Breast epithelium (tissue), 4 donors: Measurements from ENCODE around the gene ENOX1. TPM values are rescaled to one million over a fixed set of nuclear protein-coding genes. Genes with fewer than 3 reads are reported as not detected.

Experiments
- DNase-seq, 2 donors: peaks; one replicate each; pipeline ENCODE4 v3.0.0-alpha.2; 2019; ENCODE audit warnings: low spot score in 2 of 2
- H3K27ac ChIP-seq, 2 donors: fragments of 200-600 bp; sonication (generic) in 1 of 2; one replicate each; pipeline ENCODE4 v1.5.1; 2016 to 2019; ENCODE audit warnings: mild to moderate bottlenecking in 1 of 2
- H3K27me3 ChIP-seq, 2 donors: fragments of 200-600 bp; sonication (generic) in 1 of 2; one replicate each; pipeline versions ENCODE4 v1.5.1 to v1.6.0; 2017 to 2019; ENCODE audit warnings: control low read depth in 1 of 2, mild to moderate bottlenecking in 1 of 2
- H3K36me3 ChIP-seq: fragments of 200-600 bp; one replicate; pipeline ENCODE4 v1.5.1; 2019
- H3K4me1 ChIP-seq, 2 donors: fragments of 200-600 bp; sonication (generic); one replicate each; pipeline ENCODE4 v1.5.1; 2016 to 2019; ENCODE audit warnings: control low read depth in 1 of 2
- H3K4me3 ChIP-seq, 3 donors: fragments of 200-600 bp; sonication (generic); 1 replicate in 2 of 3; 2 replicates in 1 of 3; pipeline ENCODE4 v1.5.1; 2016 to 2019; ENCODE audit warnings: mild to moderate bottlenecking in 3 of 3, moderate library complexity in 2 of 3
- H3K9me3 ChIP-seq, 2 donors: fragments of 200-600 bp; sonication (generic) in 1 of 2; one replicate each; pipeline ENCODE4 v1.5.1; 2016 to 2019; ENCODE audit warnings: control low read depth in 1 of 2
- POLR2A ChIP-seq: fragments of 450-650 bp; IDR thresholded peaks from one replicate; pipeline ENCODE4 v1.6.1; 2016; ENCODE audit warnings: antibody characterized with exemption, mild to moderate bottlenecking, moderate library complexity
- POLR2AphosphoS5 ChIP-seq, 3 donors: sonication (generic); formaldehyde crosslinking; IDR thresholded peaks; one replicate each; pipeline ENCODE4 v1.6.1; 2017; ENCODE audit warnings: antibody characterized with exemption in 3 of 3
- intact Hi-C: fragments of 100-400 bp; cut with DNase I; formaldehyde crosslinking; loops from one replicate; pipeline ENCODE4 v1.15.1; 2023; ENCODE audit warnings: low total_unique reads
- total RNA-seq, 3 donors: library from RNA; depleted of rRNA; stranded (reverse); fragments of >200 nt; gene quantifications; one replicate each; pipeline ENCODE4 v1.1.0, GENCODE V29; 2016
- TF ChIP-seq, protein P1 (sequence below), 3 donors: fragments of 450-650 bp; IDR thresholded peaks; one replicate each; pipeline ENCODE4 v1.5.1; 2016 to 2017; ENCODE audit warnings: antibody characterized with exemption in 3 of 3, mild to moderate bottlenecking in 3 of 3, moderate library complexity in 3 of 3

The ENOX1 gene
- total RNA-seq, 3 donors from 2014 or later, result 1.9 to 2.3 (median 2.0) TPM

DNA sequence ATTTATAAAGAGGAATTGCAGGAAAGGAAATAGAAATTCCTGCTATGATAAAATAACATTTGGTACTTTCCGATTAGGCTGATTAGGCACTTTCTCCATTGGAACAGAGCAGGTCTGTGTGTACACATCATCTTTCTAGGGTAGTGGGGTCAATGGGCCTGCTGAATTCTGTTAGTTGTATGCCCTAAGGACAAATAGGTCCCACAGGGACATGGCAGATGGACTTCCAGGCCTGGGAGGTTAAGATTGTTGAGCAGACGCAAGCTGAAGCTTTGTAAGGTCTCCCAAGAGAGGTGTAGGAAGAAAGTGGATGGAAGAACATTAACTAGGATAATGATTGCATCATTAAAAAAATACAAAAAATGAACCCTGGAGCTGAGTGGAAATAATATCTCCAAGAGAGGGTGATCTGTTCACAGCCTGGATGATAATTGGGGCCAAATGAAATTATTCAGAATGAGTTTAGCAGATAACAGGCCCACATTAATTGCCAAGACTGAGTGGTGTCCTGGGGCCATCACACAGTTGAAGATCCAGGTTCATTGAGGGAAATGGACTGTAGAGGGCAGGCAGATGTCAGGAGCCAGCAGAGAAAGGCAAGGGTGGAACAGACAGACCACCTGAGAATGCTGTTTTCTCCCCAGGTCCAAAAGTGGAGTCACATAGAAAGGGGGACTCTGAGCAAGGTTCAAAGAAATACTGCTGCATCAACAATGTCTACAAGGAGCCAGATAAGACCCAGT, 548.3 kb downstream of the ENOX1 start:
- no peaks in the 10 kb centered on the region for H3K36me3 ChIP-seq
- TF ChIP-seq POLR2AphosphoS5 (IDR thresholded peaks at IDR 0.05) (no peak), POLR2A (no peak)
- TF ChIP-seq, protein P1, sequence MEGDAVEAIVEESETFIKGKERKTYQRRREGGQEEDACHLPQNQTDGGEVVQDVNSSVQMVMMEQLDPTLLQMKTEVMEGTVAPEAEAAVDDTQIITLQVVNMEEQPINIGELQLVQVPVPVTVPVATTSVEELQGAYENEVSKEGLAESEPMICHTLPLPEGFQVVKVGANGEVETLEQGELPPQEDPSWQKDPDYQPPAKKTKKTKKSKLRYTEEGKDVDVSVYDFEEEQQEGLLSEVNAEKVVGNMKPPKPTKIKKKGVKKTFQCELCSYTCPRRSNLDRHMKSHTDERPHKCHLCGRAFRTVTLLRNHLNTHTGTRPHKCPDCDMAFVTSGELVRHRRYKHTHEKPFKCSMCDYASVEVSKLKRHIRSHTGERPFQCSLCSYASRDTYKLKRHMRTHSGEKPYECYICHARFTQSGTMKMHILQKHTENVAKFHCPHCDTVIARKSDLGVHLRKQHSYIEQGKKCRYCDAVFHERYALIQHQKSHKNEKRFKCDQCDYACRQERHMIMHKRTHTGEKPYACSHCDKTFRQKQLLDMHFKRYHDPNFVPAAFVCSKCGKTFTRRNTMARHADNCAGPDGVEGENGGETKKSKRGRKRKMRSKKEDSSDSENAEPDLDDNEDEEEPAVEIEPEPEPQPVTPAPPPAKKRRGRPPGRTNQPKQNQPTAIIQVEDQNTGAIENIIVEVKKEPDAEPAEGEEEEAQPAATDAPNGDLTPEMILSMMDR (IDR thresholded peaks at IDR 0.05), result no peak
- H3K27me3 ChIP-seq, result no peaks in the 10 kb centered on the region
- DNase-seq, result no peak
- intact Hi-C loops, result no loop called here
- H3K4me1 ChIP-seq, result no peaks in the 10 kb centered on the region
- H3K4me3 ChIP-seq, result no peak overlapping the region
- H3K9me3 ChIP-seq, result no peaks in the 10 kb centered on the region
- no peak overlapping the region for H3K27ac ChIP-seq

DNA sequence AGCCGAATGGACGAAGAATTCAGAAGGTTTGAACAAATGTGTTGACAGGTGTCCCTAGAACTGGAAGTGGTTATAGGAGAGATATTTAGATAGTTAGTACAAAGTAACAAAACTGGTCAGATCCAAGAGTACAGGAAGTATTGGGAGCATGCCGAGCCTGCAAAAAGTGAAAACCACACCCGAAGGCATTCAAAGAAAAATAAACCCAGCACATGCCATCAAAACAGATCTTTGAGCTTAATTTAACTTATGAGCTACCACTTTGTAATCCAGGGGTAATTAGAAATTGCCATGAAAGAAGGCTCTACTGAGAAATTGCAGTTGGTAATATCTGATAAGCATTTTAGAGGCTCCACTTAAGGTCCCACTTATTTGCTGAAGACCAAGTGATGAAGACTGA, 549.2 kb downstream of the ENOX1 start:
- H3K4me3 ChIP-seq, result no peak overlapping the region
- intact Hi-C loops, result no loop called here
- TF ChIP-seq, protein P1 (IDR thresholded peaks at IDR 0.05), result no peak
- TF ChIP-seq POLR2A (no peak), POLR2AphosphoS5 (IDR thresholded peaks at IDR 0.05) (no peak)

DNA sequence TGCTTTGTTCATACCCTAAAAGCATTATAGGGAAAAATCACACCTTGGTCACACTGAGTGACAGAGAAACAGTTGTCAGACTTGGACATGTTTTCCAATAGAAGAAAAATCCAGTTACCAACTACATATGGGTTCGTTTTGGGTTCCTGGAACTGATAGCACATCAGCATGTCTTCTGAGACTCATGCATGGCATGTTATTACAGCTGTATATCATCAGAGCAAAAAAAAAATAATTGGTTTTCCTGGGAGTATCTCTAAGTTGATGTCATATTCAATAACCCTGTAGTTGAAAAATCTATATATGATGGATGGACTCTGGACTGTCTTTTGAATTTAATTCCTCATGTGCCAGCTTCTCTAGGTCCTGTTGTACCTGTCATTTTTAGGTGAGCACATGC, 551.7 kb downstream of the ENOX1 start:
- TF ChIP-seq, protein P1 (IDR thresholded peaks at IDR 0.05), result no peak
- TF ChIP-seq POLR2AphosphoS5 (IDR thresholded peaks at IDR 0.05), result no peak
- no peak for TF ChIP-seq POLR2A
- intact Hi-C loops, result no loop called here
- H3K27me3 ChIP-seq, result no peaks in the 10 kb centered on the region
- H3K4me1 ChIP-seq, result no peaks in the 10 kb centered on the region
- no peak overlapping the region for H3K27ac ChIP-seq
- no peaks in the 10 kb centered on the region for H3K36me3 ChIP-seq
- H3K9me3 ChIP-seq, result no peaks in the 10 kb centered on the region
- no peak overlapping the region for H3K4me3 ChIP-seq
- DNase-seq, result no peak

More for the DNA sequence above, 549.2 kb downstream of the ENOX1 start:
- H3K9me3 ChIP-seq, result no peaks in the 10 kb centered on the region
- no peaks in the 10 kb centered on the region for H3K27me3 ChIP-seq
- H3K27ac ChIP-seq, result no peak overlapping the region
- no peaks in the 10 kb centered on the region for H3K4me1 ChIP-seq
- no peaks in the 10 kb centered on the region for H3K36me3 ChIP-seq
- DNase-seq, result no peak

DNA sequence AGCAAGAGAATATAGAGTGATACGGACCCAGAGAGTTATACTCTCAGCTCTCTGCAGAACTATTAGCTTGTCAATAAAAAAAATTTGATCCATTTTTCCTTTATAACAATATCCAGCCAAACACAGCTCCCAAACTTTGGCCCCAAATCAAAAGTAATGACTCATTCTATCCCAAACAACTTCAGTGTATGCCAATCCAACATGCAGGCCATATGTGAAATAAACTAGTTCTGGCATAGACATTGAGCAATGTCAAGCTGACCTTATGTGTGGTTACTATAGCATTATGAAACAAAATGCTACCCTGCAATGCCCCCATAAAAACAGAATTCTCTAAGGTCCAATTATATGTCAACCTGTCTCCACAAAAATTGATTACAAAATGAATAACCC, 553.9 kb downstream of the ENOX1 start:
- Histone ChIP-seq H3K4me1 (no peaks in the 10 kb centered on the region), H3K36me3 (no peaks in the 10 kb centered on the region), H3K9me3 (no peaks in the 10 kb centered on the region), H3K27ac (no peak overlapping the region), H3K27me3 (no peaks in the 10 kb centered on the region), H3K4me3 (no peak overlapping the region)
- intact Hi-C loops, result no loop called here
- no peak for DNase-seq
- TF ChIP-seq POLR2AphosphoS5 (IDR thresholded peaks at IDR 0.05), result no peak
- TF ChIP-seq, protein P1 (IDR thresholded peaks at IDR 0.05), result no peak
- no peak for TF ChIP-seq POLR2A

DNA sequence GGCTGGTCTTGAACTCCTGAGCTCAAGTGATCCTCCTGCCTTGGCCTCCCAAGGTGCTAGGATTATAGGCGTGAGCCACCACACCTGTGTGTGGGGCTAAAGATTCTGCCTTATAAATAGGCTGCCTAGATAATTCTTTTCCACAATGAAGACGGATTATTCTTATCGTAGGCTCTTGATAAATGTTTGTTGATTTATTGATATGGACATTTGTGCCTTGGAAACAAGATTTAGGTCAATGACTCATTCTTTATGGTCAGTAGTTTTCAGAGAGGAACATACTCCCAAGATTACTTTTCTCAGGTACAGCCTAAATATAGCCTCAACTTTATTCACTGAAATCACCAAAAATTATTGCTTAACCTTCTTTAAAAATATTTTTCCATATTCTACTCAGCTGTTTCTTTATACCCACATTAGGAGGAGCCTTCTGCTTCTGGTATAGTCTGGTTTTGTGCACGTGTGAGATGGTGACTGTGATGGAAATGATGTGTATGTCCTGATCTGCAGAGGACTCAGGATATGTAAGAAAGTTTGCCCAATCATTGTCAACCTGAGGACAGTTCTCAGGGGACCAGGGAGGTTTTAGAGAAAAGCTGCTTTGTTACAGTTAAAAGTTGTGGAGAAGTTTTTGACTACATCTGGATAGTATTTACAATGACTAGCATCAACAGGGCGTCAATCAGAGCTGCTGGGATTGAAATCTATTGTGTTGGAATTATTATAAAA, 554.5 kb downstream of the ENOX1 start:
- no peaks in the 10 kb centered on the region for H3K4me1 ChIP-seq
- no peaks in the 10 kb centered on the region for H3K27me3 ChIP-seq
- no peak overlapping the region for H3K4me3 ChIP-seq
- no peak for DNase-seq
- TF ChIP-seq POLR2A (no peak), POLR2AphosphoS5 (IDR thresholded peaks at IDR 0.05) (no peak)
- TF ChIP-seq, protein P1 (IDR thresholded peaks at IDR 0.05), result no peak
- H3K9me3 ChIP-seq, result no peaks in the 10 kb centered on the region
- intact Hi-C loops, result no loop called here
- H3K36me3 ChIP-seq, result no peaks in the 10 kb centered on the region
- H3K27ac ChIP-seq, result no peak overlapping the region
